Breast epithelium (tissue), 4 donors: ENCODE results near the gene GPER1. TPM values are rescaled to one million over a fixed set of nuclear protein-coding genes. Genes with fewer than 3 reads are reported as not detected.

Source experiments
- DNase-seq, 2 donors: peaks; one replicate each; pipeline ENCODE4 v3.0.0-alpha.2; 2019; ENCODE audit warnings: low spot score in 2 of 2
- H3K27ac ChIP-seq, 2 donors: fragments of 200-600 bp; sonication (generic) in 1 of 2; one replicate each; pipeline ENCODE4 v1.5.1; 2016 to 2019; ENCODE audit warnings: mild to moderate bottlenecking in 1 of 2
- H3K27me3 ChIP-seq, 2 donors: fragments of 200-600 bp; sonication (generic) in 1 of 2; one replicate each; pipeline versions ENCODE4 v1.5.1 to v1.6.0; 2017 to 2019; ENCODE audit warnings: control low read depth in 1 of 2, mild to moderate bottlenecking in 1 of 2
- H3K36me3 ChIP-seq: fragments of 200-600 bp; one replicate; pipeline ENCODE4 v1.5.1; 2019
- H3K4me1 ChIP-seq, 2 donors: fragments of 200-600 bp; sonication (generic); one replicate each; pipeline ENCODE4 v1.5.1; 2016 to 2019; ENCODE audit warnings: control low read depth in 1 of 2
- H3K4me3 ChIP-seq, 3 donors: fragments of 200-600 bp; sonication (generic); 1 replicate in 2 of 3; 2 replicates in 1 of 3; pipeline ENCODE4 v1.5.1; 2016 to 2019; ENCODE audit warnings: mild to moderate bottlenecking in 3 of 3, moderate library complexity in 2 of 3
- H3K9me3 ChIP-seq, 2 donors: fragments of 200-600 bp; sonication (generic) in 1 of 2; one replicate each; pipeline ENCODE4 v1.5.1; 2016 to 2019; ENCODE audit warnings: control low read depth in 1 of 2
- POLR2A ChIP-seq: fragments of 450-650 bp; IDR thresholded peaks from one replicate; pipeline ENCODE4 v1.6.1; 2016; ENCODE audit warnings: antibody characterized with exemption, mild to moderate bottlenecking, moderate library complexity
- POLR2AphosphoS5 ChIP-seq, 3 donors: sonication (generic); formaldehyde crosslinking; IDR thresholded peaks; one replicate each; pipeline ENCODE4 v1.6.1; 2017; ENCODE audit warnings: antibody characterized with exemption in 3 of 3
- intact Hi-C: fragments of 100-400 bp; cut with DNase I; formaldehyde crosslinking; loops from one replicate; pipeline ENCODE4 v1.15.1; 2023; ENCODE audit warnings: low total_unique reads
- total RNA-seq, 3 donors: library from RNA; depleted of rRNA; stranded (reverse); fragments of >200 nt; gene quantifications; one replicate each; pipeline ENCODE4 v1.1.0, GENCODE V29; 2016
- TF ChIP-seq, protein P1 (sequence below), 3 donors: fragments of 450-650 bp; IDR thresholded peaks; one replicate each; pipeline ENCODE4 v1.5.1; 2016 to 2017; ENCODE audit warnings: antibody characterized with exemption in 3 of 3, mild to moderate bottlenecking in 3 of 3, moderate library complexity in 3 of 3

Gene GPER1
- total RNA-seq, 3 donors from 2014 or later = 2.6 to 3.3 (median 3.2) TPM

DNA sequence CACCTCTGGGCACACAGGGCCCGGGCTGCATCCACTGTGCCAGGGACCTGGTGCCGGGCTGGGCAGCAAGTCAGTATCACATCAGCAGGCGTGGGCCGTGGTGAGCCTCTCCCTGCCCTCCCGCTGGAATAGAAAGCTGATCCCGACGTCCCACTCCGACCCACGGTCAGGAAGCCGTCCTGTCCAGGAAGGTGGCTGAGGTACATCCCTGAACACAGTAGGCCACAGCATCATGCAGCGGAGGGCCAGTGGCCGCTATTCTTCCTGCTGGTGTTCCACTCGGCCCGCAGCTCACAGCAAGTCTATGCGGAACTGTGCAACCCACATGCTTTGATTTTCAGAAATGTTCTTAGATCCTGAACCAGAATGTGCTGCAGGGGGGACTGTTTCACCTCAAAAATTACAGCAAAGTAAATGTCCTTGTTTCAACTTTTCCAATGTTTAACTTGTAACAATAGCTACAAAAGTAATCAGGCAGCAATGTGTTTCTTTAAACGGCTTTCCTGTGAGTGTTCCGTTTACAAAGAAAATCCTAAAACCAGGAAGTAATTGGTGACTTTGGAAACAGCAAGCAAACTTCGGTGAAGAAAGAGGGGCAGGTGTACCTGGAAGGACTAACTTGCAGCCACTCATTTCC is 44.2 kb upstream of the GPER1 start:
- DNase-seq = no peak
- peaks cover 10 to 16% of the 10 kb centered on the region in 2 donors for H3K4me1 ChIP-seq
- TF ChIP-seq POLR2A (no peak), POLR2AphosphoS5 (IDR thresholded peaks at IDR 0.05) (no peak)
- TF ChIP-seq, protein P1, sequence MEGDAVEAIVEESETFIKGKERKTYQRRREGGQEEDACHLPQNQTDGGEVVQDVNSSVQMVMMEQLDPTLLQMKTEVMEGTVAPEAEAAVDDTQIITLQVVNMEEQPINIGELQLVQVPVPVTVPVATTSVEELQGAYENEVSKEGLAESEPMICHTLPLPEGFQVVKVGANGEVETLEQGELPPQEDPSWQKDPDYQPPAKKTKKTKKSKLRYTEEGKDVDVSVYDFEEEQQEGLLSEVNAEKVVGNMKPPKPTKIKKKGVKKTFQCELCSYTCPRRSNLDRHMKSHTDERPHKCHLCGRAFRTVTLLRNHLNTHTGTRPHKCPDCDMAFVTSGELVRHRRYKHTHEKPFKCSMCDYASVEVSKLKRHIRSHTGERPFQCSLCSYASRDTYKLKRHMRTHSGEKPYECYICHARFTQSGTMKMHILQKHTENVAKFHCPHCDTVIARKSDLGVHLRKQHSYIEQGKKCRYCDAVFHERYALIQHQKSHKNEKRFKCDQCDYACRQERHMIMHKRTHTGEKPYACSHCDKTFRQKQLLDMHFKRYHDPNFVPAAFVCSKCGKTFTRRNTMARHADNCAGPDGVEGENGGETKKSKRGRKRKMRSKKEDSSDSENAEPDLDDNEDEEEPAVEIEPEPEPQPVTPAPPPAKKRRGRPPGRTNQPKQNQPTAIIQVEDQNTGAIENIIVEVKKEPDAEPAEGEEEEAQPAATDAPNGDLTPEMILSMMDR (IDR thresholded peaks at IDR 0.05) = no peak
- intact Hi-C loops = no loop called here
- H3K9me3 ChIP-seq = no peaks in the 10 kb centered on the region
- peak overlapping the region; percentile 67 to 96 for H3K27ac ChIP-seq
- H3K27me3 ChIP-seq = no peaks in the 10 kb centered on the region
- H3K36me3 ChIP-seq = no peaks in the 10 kb centered on the region
- peak overlapping the region; percentile 68 to 94 (median 75) for H3K4me3 ChIP-seq

DNA sequence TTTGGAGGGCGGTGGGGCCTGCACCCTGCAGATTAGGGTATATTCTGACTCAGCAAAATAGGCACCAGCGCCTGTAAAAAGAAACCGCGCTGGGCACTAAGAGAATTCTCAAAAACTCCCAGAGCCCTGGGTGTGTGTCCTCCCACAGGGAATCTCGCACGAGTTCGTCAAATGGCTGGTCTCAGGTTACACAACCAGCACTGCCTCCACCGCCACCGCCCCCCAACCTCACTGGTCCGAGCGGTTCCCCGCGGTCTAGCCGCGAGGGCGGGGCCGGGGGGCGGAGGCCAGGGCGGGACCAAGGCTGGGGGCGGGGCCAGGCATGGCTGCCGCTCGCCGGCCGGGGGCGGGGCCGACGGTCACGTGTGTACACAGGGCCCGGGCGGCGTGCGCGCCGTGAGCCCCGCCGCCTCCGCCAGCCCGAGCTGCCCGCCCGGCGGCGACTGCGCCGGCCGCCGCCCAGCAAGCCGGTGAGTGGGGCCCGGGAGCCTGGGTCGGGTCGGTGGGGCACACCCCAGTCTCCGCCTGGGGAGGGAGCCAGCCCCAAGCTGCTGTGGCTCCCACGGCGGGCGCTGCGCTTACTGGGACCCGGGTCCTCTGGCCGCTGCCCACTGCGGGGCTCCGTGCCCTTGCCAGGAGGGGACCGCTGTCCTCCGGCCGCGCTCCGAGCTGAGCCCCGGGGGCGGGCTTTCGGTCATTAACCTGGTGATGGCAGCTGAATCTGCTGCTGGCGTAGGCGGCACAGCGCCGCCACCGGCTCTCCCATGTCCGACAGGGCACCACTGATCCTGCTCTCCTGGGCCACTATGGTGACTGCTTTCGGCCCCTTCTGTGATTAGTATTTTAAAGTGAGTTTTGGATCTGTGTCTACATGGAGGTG is 43.5 kb upstream of the GPER1 start, which contains the start of gene GPR146:
Gene GPR146 (plus strand): TSS at position 358 of the 880 bp plus-strand sequence. CDS start 12,970 bp downstream, outside the sequence.
- no peaks in the 10 kb centered on the region for H3K9me3 ChIP-seq
- peak; percentile 97 to 98 for DNase-seq
- TF ChIP-seq POLR2A = peak; percentile 30
- TF ChIP-seq POLR2AphosphoS5 (IDR thresholded peaks at IDR 0.05) = peak in 2 of 3 donors; percentile 39 to 46
- TF ChIP-seq, protein P1 (IDR thresholded peaks at IDR 0.05) = peak in 2 of 3 donors; percentile 56 to 65
- intact Hi-C loops = no loop called here
- no peaks in the 10 kb centered on the region for H3K36me3 ChIP-seq
- no peaks in the 10 kb centered on the region for H3K27me3 ChIP-seq
- H3K4me1 ChIP-seq = peaks cover 10 to 16% of the 10 kb centered on the region in 2 donors
- peak within 1 kb of the TSS; percentile 68 to 94 (median 75) for H3K4me3 ChIP-seq
- peak within 1 kb of the TSS; percentile 67 to 96 for H3K27ac ChIP-seq

DNA sequence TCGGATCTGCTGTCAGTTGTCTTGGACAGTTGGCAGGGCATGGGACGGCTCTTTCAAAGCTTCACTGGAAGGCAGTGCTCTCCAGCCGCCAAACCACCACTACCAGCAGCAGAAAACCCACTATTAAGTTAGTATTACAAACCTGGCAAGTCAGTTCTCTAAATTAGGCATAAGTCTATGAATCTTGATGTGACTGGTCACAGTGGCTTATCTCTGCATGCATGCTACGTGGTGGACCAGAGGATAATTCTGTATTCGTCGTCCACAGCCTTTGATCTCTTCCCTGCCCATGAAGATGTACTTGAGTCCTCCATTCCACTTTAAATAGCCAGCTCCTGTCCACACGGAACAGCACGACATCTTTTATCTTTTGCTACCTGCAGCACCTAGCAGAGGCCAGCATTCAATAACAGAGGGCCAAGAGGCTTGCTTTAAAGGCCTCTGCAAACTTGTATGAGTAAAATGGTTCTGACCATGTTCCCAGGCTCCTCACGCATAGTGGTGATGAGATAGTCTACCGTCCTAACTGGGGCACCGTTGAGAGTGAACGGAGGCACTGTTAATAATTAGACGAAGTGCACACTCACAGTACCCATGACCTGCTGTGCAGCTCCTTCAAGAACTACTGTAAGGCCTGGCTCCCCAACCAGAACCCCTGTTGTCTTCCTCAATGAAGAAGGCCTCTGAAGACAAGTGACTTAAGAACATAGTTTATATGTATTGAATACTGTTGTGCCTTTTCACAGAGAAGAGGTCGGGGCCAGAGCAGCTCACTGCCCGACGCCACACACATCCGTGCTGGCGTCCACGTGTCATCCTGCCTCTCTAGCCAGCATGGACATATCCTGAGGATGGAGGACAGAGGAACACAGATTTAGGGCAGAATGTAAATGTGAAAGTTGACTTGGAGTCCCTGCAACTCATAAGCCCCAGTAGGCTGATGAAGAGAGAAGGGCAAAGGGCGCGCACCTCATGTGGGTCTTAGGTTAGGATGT is 42.5 kb upstream of the GPER1 start:
- Histone ChIP-seq H3K27me3 (no peaks in the 10 kb centered on the region), H3K9me3 (no peaks in the 10 kb centered on the region), H3K27ac (peak overlapping the region; percentile 67 to 96), H3K36me3 (no peaks in the 10 kb centered on the region), H3K4me3 (peak overlapping the region; percentile 68 to 94 (median 75)), H3K4me1 (peaks cover 10 to 16% of the 10 kb centered on the region in 2 donors)
- TF ChIP-seq POLR2AphosphoS5 (IDR thresholded peaks at IDR 0.05) (no peak), POLR2A (no peak)
- TF ChIP-seq, protein P1 (IDR thresholded peaks at IDR 0.05) = no peak
- no peak for DNase-seq
- intact Hi-C loops = no loop called here

DNA sequence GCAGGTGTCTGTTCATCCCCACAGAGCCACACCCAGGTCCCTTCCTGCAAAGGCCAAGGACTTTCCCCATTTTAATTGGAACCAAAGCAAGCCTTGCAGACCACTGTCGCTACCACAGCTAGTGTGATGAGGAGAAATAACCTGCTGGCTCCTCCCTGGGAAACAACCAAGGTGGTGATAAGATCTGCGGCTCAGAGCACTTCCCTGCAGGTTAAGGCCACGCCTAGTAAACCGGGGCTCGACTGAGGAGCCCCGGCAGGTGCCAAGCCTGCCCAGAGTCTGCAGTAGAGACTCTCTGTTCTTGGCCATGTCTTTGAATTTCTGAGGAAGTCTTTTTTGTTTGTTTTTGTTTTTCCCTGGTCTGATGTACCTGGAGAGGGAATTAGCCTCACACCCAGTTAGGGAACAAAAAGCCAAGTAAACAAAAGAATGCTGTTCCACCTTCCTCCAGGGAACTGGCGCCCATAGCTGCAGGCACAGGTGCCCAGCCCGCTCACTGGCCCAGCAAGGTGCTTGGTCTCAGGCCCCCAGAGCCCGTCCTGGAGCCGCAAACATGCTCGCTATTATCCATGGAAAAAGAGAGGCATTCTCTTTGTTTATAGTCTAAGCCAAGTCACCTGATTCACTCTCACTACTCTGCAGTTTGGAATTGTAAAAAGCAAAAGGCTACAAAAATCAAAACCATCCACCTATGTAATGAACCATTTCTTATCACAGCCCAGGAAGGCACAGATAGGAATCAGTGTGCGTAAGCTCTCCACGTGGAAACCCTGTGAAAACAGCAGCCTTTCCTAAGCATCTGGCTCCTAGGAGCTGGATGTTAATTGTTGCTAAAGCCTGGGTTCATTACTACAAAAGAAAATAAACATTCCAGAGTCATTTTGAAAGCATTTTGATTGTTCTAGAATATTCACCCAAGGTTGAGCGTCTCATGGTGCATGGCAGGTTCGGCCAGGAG is 40.9 kb upstream of the GPER1 start:
- Histone ChIP-seq H3K4me1 (peaks cover 21 to 22% of the 10 kb centered on the region in 2 donors), H3K27ac (peak overlapping the region; percentile 41 to 90), H3K4me3 (peak overlapping the region in 2 of 3 donors; percentile 1 to 27), H3K9me3 (no peaks in the 10 kb centered on the region), H3K36me3 (no peaks in the 10 kb centered on the region), H3K27me3 (no peaks in the 10 kb centered on the region)
- no peak for DNase-seq
- intact Hi-C loops = no loop called here
- TF ChIP-seq, protein P1 (IDR thresholded peaks at IDR 0.05) = no peak
